ENCODE data around the gene ARMC12. TPM values are rescaled to one million over a fixed set of nuclear protein-coding genes. Genes with fewer than 3 reads are reported as not detected.

The ARMC12 gene
- total and polyA plus RNA-seq, 2 experiments from 2014 or later, result 0.90 to 0.94 TPM

- TF ChIP-seq ZNF462 (CRISPR knock-in tag; IDR thresholded peaks at IDR 0.05) (no peak), STAT1 (IDR thresholded peaks at IDR 0.05; ENCODE audit: unreplicated experiment) (no peak), CTCF (conservative IDR thresholded peaks at IDR 0.05; ENCODE audit: low read depth in 2 of 2) (no peak), ZNF331 (CRISPR knock-in tag; IDR thresholded peaks at IDR 0.05; ENCODE audit: low read depth) (no peak), REST (IDR thresholded peaks at IDR 0.05; ENCODE audit: unreplicated experiment) (no peak)
These were observed 37.4 kb downstream of the ARMC12 start (continued) for GRCh38 chr6:35774116-35774794.
